ENCODE results near the gene PTPN21. TPM values are rescaled to one million over a fixed set of nuclear protein-coding genes. Genes with fewer than 3 reads are reported as not detected.

PTPN21 gene
- total RNA-seq, 1 donor from 2014 or later = 18.1 TPM

- Histone ChIP-seq H3K36me3 (peaks cover 41 to 54% of the 10 kb centered on the region in 2 donors), H3K4me3 (no peak overlapping the region), H3K27me3 (no peaks in the 10 kb centered on the region), H3K4me1 (no peaks in the 10 kb centered on the region), H3K27ac (no peak overlapping the region), H3K9me3 (no peaks in the 10 kb centered on the region)
- intact Hi-C loops (cut with DNase I) = no loop called here
- no peak for DNase-seq (ENCODE audit: low spot score in 2 of 2)
- no peak for TF ChIP-seq CTCF (IDR thresholded peaks at IDR 0.05)
Observed at GRCh38 chr14:88477513-88478250, 77.1 kb downstream of the PTPN21 start.

- no peak for DNase-seq (ENCODE audit: low spot score in 2 of 2)
- no peak overlapping the region for H3K27ac ChIP-seq
- peaks cover 37 to 56% of the 10 kb centered on the region in 2 donors for H3K36me3 ChIP-seq
- H3K4me3 ChIP-seq = no peak overlapping the region
- H3K27me3 ChIP-seq = no peaks in the 10 kb centered on the region
- no peaks in the 10 kb centered on the region for H3K9me3 ChIP-seq
- intact Hi-C loops (cut with DNase I) = no loop called here
- no peak for TF ChIP-seq CTCF (IDR thresholded peaks at IDR 0.05)
- H3K4me1 ChIP-seq = no peaks in the 10 kb centered on the region
Observed at GRCh38 chr14:88476825-88477224, 78.0 kb downstream of the PTPN21 start.

- Histone ChIP-seq H3K4me1 (no peaks in the 10 kb centered on the region), H3K27me3 (no peaks in the 10 kb centered on the region), H3K4me3 (no peak overlapping the region), H3K9me3 (no peaks in the 10 kb centered on the region), H3K27ac (no peak overlapping the region), H3K36me3 (peaks cover 40 to 61% of the 10 kb centered on the region in 2 donors)
- no peak for TF ChIP-seq CTCF (IDR thresholded peaks at IDR 0.05)
- no peak for DNase-seq (ENCODE audit: low spot score in 2 of 2)
- intact Hi-C loops (cut with DNase I) = no loop called here
Observed at GRCh38 chr14:88476214-88476774, 78.5 kb downstream of the PTPN21 start.

- Histone ChIP-seq H3K9me3 (no peaks in the 10 kb centered on the region), H3K4me1 (no peaks in the 10 kb centered on the region), H3K4me3 (no peak overlapping the region), H3K27ac (no peak overlapping the region), H3K36me3 (peaks cover 43 to 60% of the 10 kb centered on the region in 2 donors), H3K27me3 (no peaks in the 10 kb centered on the region)
- TF ChIP-seq CTCF (IDR thresholded peaks at IDR 0.05) = no peak
- no peak for DNase-seq (ENCODE audit: low spot score in 2 of 2)
- intact Hi-C loops (cut with DNase I) = no loop called here
Observed at GRCh38 chr14:88473791-88474190, 81.0 kb downstream of the PTPN21 start.

GRCh38 chr14:88470542-88471440 lies 84.0 kb downstream of the PTPN21 start:
- Histone ChIP-seq H3K36me3 (peaks cover 39 to 73% of the 10 kb centered on the region in 2 donors), H3K4me1 (no peaks in the 10 kb centered on the region), H3K27me3 (no peaks in the 10 kb centered on the region), H3K4me3 (no peak overlapping the region), H3K9me3 (no peaks in the 10 kb centered on the region), H3K27ac (no peak overlapping the region)
- TF ChIP-seq CTCF (IDR thresholded peaks at IDR 0.05) = no peak
- DNase-seq (ENCODE audit: low spot score in 2 of 2) = no peak
- intact Hi-C loops (cut with DNase I) = no loop called here
